GM12875 (cell line): ENCODE results near the gene PAWR.
"Not testable (repeated sequence)": the region's sequence is repeated elsewhere in the genome, so short reads cannot be mapped to it uniquely, and the experiment has no call there.

Source experiments
- H3K4me3 ChIP-seq: one replicate; pipeline ENCODE4 v1.5.1; 2011; ENCODE audit warnings: low read depth, low read length, control low read depth
- CTCF ChIP-seq: IDR thresholded peaks from 2 replicates; pipeline ENCODE4 v1.5.1; 2011; ENCODE audit warnings: low read depth, mild to moderate bottlenecking, control low read depth, inconsistent platforms, low read length, moderate library complexity, borderline replicate concordance; ENCODE audit not compliant: insufficient read depth

PAWR gene

GRCh38 chr12:79635676-79636075 is 55.1 kb downstream of the PAWR start:
- no peak overlapping the region for H3K4me3 ChIP-seq

DNA sequence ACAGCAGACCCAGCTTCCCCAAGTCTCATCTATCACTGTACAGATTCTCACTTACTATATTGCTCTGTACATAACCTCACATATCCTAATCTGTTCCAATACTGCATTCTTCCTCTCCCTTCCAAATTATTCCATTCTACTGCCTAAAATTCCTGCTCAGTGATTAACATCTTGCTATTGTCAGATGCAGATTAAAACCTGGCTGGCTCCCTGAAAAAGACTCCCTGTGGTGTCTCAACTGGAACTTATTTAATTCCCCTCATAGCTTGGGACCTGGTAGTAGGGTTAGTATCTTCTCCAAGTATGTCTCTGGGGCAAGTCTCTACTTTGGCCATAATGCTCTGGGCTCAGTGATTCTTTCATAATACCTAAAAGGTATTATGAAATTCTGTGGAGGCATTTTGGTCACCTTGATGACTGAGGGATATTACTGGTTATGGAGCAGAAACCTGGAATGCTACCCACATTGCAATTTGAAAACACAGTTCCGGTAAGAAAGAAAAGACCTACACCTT is 55.8 kb downstream of the PAWR start:
- TF ChIP-seq CTCF, result no peak
- H3K4me3 ChIP-seq, result no peak overlapping the region

More at GRCh38 chr12:79635676-79636075, 55.1 kb downstream of the PAWR start:
- TF ChIP-seq CTCF, result no peak

DNA sequence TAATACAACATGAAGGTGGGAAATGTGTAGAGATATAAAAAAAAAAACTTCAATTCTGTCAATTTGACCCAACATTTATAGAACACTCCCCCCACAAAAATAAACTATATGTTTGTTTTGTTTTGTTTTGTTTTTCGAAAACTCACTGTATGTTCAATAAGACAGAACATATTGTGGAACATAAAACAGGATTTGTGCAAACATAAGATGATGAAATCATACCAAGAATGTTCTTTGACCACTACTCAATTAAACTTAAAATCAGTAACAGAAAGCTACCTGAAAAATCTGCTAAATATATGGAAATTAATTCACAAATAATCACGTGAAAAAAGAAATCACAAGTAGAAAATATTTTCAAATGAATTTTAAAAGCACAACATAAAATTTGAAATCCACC is 61.2 kb downstream of the PAWR start:
- H3K4me3 ChIP-seq, result no peak overlapping the region
- TF ChIP-seq CTCF, result no peak

DNA sequence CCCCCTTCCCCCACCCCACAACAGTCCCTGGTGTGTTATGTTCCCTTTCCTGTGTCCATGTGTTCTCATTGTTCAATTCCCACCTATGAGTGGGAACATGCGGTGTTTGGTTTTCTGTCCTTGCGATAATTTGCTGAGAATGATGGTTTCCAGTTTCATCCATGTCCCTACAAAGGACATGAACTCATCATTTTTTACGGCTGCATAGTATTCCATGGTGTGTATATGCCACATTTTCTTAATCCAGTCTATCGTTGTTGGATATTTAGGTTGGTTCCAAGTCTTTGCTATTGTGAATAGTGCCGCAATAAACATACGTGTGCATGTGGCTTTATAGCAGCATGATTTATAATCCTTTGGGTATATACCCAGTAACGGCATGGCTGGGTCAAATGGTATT is 64.0 kb downstream of the PAWR start:
- not testable (repeated sequence) for H3K4me3 ChIP-seq

GRCh38 chr12:79624378-79624777 is 66.4 kb downstream of the PAWR start:
- TF ChIP-seq CTCF, result no peak
- H3K4me3 ChIP-seq, result no peak overlapping the region

- H3K4me3 ChIP-seq, result no peak overlapping the region
- no peak for TF ChIP-seq CTCF
Measured at GRCh38 chr12:79619872-79620562, 70.7 kb downstream of the PAWR start.

- no peak for TF ChIP-seq CTCF
Measured at GRCh38 chr12:79618848-79619404, 71.8 kb downstream of the PAWR start.

More at GRCh38 chr12:79618848-79619404, 71.8 kb downstream of the PAWR start:
- no peak overlapping the region for H3K4me3 ChIP-seq
